GM21367 (cell line): ENCODE measurements around the gene EFCAB6.

Experiments
- ATAC-seq: cut with Tn5 transposase; IDR thresholded peaks from one replicate; pipeline ENCODE4 v1.9.1; 2021; ENCODE audit not compliant: unreplicated experiment

EFCAB6 gene

GRCh38 chr22:43831561-43832392, 19.7 kb upstream of the EFCAB6 start:
- ATAC-seq = no peak

- ATAC-seq = no peak
Observed at GRCh38 chr22:43830931-43831560, 18.9 kb upstream of the EFCAB6 start.

- ATAC-seq = no peak
Observed at GRCh38 chr22:43829904-43830851, 18.1 kb upstream of the EFCAB6 start.

- no peak for ATAC-seq
Observed at GRCh38 chr22:43828998-43829782, 17.1 kb upstream of the EFCAB6 start.

GRCh38 chr22:43828725-43828997, 16.6 kb upstream of the EFCAB6 start:
- no peak for ATAC-seq

- ATAC-seq = no peak
Observed at GRCh38 chr22:43827926-43828724, 16.0 kb upstream of the EFCAB6 start.

- no peak for ATAC-seq
Observed at GRCh38 chr22:43827003-43827735, 15.1 kb upstream of the EFCAB6 start.

- no peak for ATAC-seq
Observed at GRCh38 chr22:43826142-43827002, 14.3 kb upstream of the EFCAB6 start.

- no peak for ATAC-seq
Observed at GRCh38 chr22:43825651-43826050, 13.5 kb upstream of the EFCAB6 start.

GRCh38 chr22:43824724-43825420, 12.8 kb upstream of the EFCAB6 start:
- no peak for ATAC-seq

- no peak for ATAC-seq
Observed at GRCh38 chr22:43823911-43824665, 12.0 kb upstream of the EFCAB6 start.

- ATAC-seq = no peak
Observed at GRCh38 chr22:43823353-43823908, 11.3 kb upstream of the EFCAB6 start.

GRCh38 chr22:43821606-43822425, 9.7 kb upstream of the EFCAB6 start:
- ATAC-seq = no peak

GRCh38 chr22:43820651-43821305, 8.7 kb upstream of the EFCAB6 start:
- ATAC-seq = no peak

- no peak for ATAC-seq
Observed at GRCh38 chr22:43819931-43820640, 8.0 kb upstream of the EFCAB6 start.
